ENCODE measurements around the gene MED13L. TPM values are rescaled to one million over a fixed set of nuclear protein-coding genes. Genes with fewer than 3 reads are reported as not detected.
A peak's percentile ranks its signal among the peaks of the same experiment; 100 is the strongest.

MED13L gene
- total and polyA plus RNA-seq, 12 donors = 8.8 to 106 (median 73.8) TPM

- no peak overlapping the region for H3K4me3 ChIP-seq
- intact Hi-C loops (cut with DNase I) = no loop called here
- no peak for DNase-seq
- 87 to 90% (median 89%) methylated on average over 8 of the region's 8 CpGs for WGBS, 4 donors
- TF ChIP-seq POLR2A (IDR thresholded peaks at IDR 0.05) = no peak
- peaks cover 0 to 28% of the 10 kb centered on the region in 2 donors for H3K36me3 ChIP-seq (replicated peaks in 1 of 2)
- H3K9me3 ChIP-seq (replicated peaks in 1 of 3) = no peaks in the 10 kb centered on the region
- peaks cover 0 to 5% of the 10 kb centered on the region in 2 donors for H3K4me1 ChIP-seq (replicated peaks in 1 of 2)
- H3K27ac ChIP-seq = no peak overlapping the region
- H3K27me3 ChIP-seq = no peaks in the 10 kb centered on the region
Measured at GRCh38 chr12:115988625-115989563, 288.6 kb downstream of the MED13L start.

DNA sequence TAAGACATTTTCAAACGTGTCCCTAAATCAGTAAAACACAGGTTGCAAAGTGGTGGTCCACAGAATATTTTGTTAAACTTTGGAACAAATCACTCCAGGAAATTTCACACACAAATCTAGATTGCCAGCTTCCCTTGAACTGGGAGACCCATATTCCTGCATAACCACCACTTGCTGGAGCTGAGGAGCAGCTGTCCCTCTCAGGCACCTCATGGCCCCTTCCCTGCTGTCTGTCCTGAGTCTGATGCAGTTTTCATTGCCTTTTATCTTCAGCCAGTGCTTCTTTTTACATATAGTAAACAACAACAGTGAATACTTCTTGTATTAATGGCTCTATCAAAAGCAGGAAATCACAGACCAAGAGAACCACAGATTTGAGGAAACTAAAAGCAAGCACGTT, 289.3 kb downstream of the MED13L start:
- peaks cover 0 to 5% of the 10 kb centered on the region in 2 donors for H3K4me1 ChIP-seq (replicated peaks in 1 of 2)
- H3K4me3 ChIP-seq = no peak overlapping the region
- 49 to 57% (median 55%) methylated on average over 2 of the region's 2 CpGs for WGBS, 4 donors
- peaks cover 0 to 32% of the 10 kb centered on the region in 2 donors for H3K36me3 ChIP-seq (replicated peaks in 1 of 2)
- H3K27me3 ChIP-seq = no peaks in the 10 kb centered on the region
- intact Hi-C loops (cut with DNase I) = no loop called here
- TF ChIP-seq, protein P1, sequence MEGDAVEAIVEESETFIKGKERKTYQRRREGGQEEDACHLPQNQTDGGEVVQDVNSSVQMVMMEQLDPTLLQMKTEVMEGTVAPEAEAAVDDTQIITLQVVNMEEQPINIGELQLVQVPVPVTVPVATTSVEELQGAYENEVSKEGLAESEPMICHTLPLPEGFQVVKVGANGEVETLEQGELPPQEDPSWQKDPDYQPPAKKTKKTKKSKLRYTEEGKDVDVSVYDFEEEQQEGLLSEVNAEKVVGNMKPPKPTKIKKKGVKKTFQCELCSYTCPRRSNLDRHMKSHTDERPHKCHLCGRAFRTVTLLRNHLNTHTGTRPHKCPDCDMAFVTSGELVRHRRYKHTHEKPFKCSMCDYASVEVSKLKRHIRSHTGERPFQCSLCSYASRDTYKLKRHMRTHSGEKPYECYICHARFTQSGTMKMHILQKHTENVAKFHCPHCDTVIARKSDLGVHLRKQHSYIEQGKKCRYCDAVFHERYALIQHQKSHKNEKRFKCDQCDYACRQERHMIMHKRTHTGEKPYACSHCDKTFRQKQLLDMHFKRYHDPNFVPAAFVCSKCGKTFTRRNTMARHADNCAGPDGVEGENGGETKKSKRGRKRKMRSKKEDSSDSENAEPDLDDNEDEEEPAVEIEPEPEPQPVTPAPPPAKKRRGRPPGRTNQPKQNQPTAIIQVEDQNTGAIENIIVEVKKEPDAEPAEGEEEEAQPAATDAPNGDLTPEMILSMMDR (IDR thresholded peaks at IDR 0.05) = no peak
- no peak for TF ChIP-seq POLR2A (IDR thresholded peaks at IDR 0.05)
- DNase-seq = no peak
- H3K27ac ChIP-seq = no peak overlapping the region
- no peaks in the 10 kb centered on the region for H3K9me3 ChIP-seq (replicated peaks in 1 of 3)

- Histone ChIP-seq H3K9me3 (replicated peaks in 1 of 3) (no peaks in the 10 kb centered on the region), H3K36me3 (replicated peaks in 1 of 2) (peaks cover 0 to 36% of the 10 kb centered on the region in 2 donors), H3K4me1 (replicated peaks in 1 of 2) (peaks cover 0 to 8% of the 10 kb centered on the region in 2 donors), H3K27me3 (no peaks in the 10 kb centered on the region), H3K27ac (no peak overlapping the region), H3K4me3 (no peak overlapping the region)
- intact Hi-C loops (cut with DNase I) = no loop called here
- 91 to 97% (median 93%) methylated on average over 4 of the region's 4 CpGs for WGBS, 4 donors
- DNase-seq = no peak
- TF ChIP-seq POLR2A (IDR thresholded peaks at IDR 0.05) = no peak
- TF ChIP-seq, protein P1 (IDR thresholded peaks at IDR 0.05) = no peak
Measured at GRCh38 chr12:115984616-115985015, 292.9 kb downstream of the MED13L start.

DNA sequence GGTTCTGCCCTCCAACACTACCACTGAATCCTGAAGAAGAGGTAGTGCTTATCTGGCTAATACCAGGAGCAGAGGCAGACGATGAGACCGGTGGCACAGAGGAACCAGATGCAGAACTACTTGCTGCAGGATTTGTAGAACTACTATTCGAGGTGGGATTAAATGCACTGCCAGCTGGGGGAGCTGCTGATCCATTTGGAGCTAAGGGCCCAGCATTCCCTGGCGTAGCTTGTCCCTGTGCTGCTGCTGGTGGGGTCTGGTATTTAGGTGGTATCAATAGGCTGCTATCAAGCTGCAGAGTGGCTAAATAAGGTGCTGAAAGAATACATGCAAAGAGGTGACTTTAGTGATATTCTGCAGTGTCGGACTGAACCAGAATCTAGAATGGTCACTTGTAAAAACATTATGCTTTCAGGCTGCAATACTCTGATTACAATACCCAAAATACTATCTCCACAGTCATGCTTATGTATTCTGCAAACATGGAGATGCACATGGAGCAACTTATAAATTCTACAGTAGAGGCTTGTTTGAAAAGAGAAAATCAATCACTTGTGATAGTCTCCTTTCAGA, 294.2 kb downstream of the MED13L start:
- H3K27ac ChIP-seq = no peak overlapping the region
- no peaks in the 10 kb centered on the region for H3K9me3 ChIP-seq (replicated peaks in 1 of 3)
- WGBS, 4 donors = 86 to 88% (median 87%) methylated on average over 5 of the region's 5 CpGs
- H3K4me1 ChIP-seq (replicated peaks in 1 of 2) = peaks cover 0 to 18% of the 10 kb centered on the region in 2 donors
- DNase-seq = no peak
- no peaks in the 10 kb centered on the region for H3K27me3 ChIP-seq
- H3K4me3 ChIP-seq = no peak overlapping the region
- intact Hi-C loops (cut with DNase I) = no loop called here
- TF ChIP-seq, protein P1 (IDR thresholded peaks at IDR 0.05) = peak in 1 of 6 experiments; percentile 17
- TF ChIP-seq POLR2A (IDR thresholded peaks at IDR 0.05) = no peak
- H3K36me3 ChIP-seq (replicated peaks in 1 of 2) = peaks cover 0 to 36% of the 10 kb centered on the region in 2 donors
